HG03342 (cell line): ENCODE measurements around the gene FUT6.
"Not testable (repeated sequence)": the region's sequence is repeated elsewhere in the genome, so short reads cannot be mapped to it uniquely, and the experiment has no call there.

Experiments
- ATAC-seq: cut with Tn5 transposase; IDR thresholded peaks from one replicate; pipeline ENCODE4 v1.9.1; 2021; ENCODE audit warnings: mild to moderate bottlenecking, moderate library complexity; ENCODE audit not compliant: unreplicated experiment

The FUT6 gene, protein sequence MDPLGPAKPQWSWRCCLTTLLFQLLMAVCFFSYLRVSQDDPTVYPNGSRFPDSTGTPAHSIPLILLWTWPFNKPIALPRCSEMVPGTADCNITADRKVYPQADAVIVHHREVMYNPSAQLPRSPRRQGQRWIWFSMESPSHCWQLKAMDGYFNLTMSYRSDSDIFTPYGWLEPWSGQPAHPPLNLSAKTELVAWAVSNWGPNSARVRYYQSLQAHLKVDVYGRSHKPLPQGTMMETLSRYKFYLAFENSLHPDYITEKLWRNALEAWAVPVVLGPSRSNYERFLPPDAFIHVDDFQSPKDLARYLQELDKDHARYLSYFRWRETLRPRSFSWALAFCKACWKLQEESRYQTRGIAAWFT

DNA sequence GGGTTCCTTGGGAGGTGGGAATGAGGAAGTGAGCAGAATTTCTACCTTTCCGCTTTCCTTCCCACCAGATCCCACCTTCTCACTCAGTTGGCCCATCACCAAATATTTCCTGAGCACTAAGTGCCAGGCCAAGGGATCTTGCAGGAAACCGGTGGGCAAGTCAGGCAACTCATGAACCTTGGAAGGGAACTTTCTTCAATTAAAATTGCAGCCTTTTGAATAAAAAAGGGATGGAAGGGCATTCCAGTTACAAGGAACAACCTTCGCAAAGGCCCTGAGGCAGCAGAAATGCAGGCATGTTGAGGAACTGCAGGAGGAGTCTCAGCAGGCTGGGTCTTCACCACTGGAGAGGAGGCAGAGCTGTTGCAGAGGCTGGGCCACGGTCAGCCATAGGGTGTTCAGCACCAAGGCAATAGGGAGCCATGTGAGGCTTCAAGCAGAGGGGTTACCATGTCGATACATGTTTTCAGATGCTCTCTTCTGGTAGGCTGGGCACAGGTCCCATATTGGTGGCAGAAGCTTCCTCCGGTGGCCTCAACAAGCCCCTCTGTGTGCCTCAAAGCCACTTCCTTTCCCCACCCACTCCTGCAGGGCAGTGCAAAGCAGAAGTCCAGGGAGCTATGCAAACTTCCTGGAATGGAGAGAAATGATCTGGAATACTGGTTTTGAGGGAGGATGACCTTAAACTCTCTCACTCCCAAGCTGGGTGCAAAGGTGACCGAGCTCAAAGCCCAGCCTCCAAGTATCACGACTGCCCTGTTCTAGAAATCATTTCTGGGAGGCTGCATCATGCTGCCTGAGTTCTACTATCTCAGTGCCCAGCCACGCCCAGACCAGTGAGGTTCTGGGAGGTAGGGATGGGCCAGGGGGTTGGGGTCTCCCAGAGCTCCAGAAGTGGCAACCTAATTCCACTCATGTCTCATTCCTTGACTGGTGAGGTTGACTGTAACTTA is at the start of gene FUT6:
Gene FUT6 (minus strand): TSS at position 638 of the 953 bp plus-strand sequence. CDS start 7,135 bp downstream, outside the sequence.
- no peak for ATAC-seq

DNA sequence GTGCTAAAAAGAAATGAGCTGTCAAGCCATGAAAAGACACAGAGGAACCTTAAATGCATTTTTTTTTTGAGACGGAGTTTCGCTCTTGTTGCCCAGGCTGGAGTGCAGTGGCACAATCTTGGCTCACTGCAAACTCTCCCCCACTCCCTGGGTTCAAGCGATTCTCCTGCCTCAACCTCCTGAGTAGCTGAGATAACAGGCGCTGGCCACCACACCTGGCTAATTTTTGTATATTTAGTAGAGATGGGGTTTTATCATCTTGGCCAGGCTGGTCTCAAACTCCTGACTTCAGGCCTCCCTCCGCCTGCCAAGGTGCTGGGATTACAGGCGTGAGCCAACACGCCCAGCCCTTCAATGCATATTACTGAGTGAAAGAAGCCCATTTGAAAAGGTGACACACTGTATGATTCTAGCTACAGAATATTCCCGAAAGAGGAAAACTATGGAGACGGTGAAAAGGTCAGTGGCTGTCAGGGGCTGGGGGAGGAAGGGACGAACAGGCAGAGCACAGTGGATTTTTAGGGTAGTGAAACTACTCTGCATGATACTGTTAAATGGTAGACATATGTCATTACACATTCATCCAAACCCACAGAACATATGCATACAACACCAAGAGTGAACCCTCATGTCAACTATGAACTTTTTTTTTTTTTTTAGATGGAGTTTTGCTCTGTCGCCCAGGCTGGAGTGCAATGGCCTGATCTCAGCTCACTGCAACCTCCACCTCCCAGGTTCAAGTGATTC is 44.7 kb upstream of the FUT6 start:
- ATAC-seq: not testable (repeated sequence)

DNA sequence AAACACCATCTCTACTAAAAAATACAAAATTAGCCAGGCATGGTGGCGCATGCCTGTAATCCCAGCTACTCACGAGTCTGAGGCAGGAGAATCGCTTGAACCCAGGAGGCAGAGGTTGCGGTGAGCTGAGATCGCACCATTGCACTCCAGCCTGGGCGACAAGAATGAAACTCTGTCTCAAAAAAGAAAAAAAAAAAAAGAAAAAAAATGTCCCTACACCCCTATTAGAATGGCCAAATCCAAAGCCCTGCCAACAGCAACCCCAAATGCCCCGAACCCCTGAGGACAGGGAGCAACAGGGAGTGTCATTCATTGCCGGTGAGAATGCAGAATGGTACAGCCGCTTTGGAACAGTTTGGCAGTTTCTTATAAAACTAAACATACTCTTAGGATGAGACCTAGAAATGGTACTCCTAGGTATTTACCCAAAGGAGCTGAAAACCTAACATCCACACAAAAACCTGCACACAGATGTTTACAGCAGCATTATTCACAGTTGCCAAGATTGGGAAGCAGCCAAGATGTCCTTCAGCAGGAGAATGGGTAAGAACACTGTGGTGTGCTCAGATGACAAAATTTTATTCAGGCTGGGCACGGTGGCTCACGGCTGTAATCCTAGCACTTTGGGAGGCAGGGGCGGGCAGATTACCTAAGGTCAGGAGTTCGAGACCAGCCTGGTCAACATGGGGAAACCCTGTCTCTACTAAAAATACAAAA is 43.8 kb upstream of the FUT6 start:
- ATAC-seq: not testable (repeated sequence)

DNA sequence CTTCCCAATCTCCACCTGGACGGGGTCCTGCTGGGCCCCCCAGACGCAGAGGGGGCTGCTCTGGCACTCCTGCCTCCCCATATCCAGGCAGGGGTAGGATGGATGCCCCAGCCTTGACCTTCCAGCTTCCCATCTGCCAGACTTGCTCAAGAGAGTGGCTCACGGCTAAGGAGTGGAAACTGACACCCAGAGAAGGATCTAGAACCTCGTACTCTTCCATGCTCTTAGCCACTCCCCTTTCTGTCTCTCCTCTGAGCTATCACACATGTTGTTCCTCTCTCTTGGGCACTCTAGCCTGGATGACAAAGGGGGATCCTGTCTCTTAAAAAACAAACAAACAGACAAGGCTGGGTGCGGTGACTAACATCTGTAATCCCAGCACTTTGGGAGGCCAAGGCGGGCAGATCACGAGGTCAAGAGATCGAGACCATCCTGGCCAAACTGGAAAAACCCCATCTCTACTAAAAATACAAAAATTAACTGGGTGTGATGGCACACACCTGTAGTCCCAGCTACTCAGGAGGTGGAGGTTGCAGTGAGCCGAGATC is 43.0 kb upstream of the FUT6 start:
- ATAC-seq: no peak

DNA sequence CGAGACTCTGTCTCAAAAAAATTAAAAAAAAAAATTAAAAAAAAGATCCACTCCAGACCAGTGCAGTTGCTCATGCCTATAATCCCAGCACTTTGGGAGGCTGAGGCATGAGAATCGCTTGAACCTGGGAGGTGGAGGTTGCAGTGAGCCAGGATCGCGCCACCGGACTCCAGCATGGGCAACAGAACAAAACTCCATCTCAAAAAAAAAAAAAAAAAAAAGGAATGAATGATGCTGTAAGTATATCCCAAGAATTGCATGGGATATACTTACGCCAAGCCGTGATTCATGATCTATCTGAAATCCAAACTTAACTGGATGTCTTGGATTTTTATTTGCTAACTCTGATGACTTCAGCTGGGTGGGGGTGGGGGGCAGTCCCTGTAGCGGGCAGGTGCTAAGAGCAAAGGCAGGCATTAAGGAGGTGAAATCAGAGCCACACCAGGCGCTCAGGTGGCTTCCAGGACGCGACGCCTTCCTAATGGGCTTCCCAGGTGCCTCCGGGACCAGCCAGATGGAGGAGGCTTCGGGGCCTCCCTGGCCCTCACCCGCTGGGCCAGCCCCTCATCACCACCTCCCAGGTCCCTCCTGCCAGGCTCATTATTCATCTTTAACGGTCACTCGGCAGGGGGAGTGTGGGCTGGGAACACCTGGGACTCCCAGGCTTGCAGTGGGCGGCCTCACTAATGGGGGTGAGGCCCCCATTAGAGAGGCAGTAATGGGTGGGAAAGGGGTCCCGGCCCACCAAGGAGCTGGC is 42.2 kb upstream of the FUT6 start:
- no peak for ATAC-seq

DNA sequence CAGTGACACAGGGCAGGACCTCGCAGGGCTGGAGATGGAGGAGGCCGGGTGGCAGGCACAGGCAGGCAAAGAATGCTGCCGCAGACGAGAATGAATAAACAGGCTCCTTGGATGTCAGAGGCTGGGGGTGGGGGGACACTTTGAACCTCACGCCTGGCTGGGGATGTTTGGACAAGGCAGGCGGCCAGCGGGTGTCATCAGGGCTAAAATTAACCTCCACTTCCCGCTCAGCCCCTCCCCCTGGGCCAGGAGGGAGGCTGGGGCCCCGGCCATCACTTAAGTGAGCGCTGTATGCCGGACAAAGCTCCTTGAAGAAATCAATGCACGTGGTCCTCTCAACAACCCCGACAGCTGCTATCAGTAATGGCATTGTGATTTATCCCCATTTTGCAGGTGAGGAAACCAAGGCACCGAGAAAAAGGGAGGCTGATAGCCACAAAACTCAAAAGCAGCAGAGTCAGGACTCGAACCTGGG is 41.1 kb upstream of the FUT6 start:
- ATAC-seq: no peak

DNA sequence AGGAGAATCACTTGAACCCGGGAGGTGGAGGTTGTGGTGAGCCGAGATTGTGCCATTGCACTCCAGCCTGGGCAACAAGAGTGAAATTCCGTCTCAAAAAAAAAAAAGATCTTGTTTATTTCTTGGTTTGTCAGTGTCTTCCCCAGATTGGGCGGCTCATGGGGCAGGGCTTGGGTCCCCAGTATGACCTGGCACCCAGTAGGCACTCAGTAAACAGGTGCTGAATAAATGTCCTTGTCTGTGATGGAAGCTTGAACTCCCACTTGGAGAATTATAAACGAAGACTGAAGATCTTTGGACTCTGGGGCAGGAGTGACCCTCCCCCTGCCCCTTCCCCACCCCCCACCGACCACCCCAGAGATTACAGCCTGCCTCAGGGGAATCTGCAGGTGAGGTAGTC is 40.7 kb upstream of the FUT6 start:
- no peak for ATAC-seq

DNA sequence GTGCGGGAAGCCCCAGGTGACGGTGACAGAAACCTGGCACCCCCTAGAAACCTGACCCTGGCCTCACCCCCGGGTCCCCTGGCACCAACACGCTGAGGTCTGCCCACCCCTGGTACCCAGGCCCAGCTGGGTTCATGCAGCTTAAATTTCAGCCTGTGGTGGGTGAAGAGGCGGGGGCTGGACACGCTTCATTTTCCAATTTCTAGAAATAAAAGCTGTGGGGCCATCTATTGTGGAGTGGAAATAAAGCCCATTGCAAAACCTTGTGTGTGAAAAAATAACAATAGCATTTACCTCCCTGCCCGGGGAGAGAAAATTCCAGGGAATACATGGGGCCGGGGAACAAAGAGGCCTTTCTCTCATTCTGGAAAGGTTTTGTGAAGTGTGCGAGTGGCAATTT is 38.4 kb upstream of the FUT6 start:
- no peak for ATAC-seq

DNA sequence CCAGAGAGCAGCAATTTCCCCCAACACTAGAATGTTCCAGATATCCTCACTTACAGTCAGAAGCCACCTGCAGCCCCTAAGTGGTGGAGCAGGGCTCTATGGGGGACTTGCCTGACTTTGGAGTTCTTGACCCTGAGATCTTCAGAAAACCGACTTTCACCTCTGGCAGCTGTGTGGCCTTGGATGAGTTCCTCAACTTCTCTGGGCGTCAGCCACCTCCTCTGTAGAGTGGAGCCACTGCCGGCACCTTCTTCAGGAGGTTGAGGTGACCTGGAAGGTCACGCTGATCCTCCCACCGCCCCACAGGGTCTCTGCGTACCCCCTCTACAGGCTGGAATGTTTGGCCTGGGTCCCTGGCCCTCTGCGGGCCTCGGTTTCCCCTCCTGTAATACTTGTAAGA is 37.9 kb upstream of the FUT6 start:
- ATAC-seq: no peak

DNA sequence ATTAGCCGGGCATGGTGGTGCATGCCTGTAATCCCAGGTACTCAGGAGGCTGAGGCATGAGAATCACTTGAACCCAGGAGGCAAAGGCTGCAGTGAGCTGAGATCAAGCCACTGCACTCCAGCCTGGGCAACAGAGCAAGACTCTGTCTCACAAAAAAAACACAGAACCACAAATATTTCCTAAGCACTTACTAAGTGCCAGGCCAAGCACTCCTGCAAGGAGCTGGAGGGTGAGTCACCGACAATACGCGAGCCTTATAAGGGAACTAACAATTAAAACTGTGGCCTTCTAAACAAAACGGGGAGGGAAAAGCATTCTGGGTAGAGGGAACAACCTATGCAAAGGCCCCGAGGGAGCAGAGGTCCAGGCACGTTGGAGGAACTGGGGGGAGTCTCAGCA is 35.0 kb upstream of the FUT6 start:
- ATAC-seq: not testable (repeated sequence)

DNA sequence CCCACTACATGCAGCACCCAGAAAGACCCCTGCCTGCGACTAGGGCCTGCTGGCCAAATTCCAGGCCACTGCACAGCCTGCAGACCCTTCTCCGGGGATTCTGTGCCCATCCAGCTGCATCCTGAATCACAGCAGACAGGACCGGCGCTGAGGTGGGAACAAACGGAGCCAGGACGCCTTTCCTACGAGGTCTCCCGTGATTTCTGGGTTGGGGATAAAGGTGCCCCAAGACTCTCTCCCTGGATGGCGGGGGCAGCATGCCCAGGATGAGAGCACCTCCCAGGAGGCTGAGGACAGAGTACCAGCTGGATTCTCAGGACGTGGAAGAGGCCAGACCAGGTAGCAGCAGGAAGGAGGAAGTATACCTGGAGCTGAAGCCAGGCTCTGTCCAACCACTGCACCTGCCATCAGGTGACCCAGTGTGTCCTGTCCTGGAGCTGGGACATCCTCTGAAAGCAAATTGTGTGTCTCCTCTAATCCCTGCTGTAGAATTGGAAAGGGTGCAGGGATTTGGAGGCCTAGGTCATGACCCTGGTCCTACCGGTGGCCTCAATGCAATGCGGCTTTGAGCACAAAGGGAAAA is 34.2 kb upstream of the FUT6 start:
- no peak for ATAC-seq

DNA sequence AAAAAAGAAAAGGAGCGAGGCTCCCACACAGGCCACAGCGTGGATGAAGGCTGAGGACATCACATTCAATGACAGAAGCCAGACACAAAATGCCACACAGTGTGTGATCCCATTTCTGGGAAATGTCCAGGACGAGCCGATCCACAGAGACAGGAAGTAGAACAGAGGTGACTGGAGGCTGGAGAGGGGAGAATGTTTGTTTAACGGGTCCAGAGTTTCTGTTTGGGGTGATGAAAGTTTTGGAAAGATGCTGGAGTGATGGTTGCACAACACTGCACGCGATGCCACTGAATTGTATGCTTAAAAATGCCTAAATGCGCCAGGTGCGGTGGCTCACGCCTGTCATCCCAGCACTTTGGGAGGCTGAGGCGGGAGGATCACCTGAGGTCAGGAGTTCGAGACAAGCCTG is 31.5 kb upstream of the FUT6 start:
- ATAC-seq: no peak

DNA sequence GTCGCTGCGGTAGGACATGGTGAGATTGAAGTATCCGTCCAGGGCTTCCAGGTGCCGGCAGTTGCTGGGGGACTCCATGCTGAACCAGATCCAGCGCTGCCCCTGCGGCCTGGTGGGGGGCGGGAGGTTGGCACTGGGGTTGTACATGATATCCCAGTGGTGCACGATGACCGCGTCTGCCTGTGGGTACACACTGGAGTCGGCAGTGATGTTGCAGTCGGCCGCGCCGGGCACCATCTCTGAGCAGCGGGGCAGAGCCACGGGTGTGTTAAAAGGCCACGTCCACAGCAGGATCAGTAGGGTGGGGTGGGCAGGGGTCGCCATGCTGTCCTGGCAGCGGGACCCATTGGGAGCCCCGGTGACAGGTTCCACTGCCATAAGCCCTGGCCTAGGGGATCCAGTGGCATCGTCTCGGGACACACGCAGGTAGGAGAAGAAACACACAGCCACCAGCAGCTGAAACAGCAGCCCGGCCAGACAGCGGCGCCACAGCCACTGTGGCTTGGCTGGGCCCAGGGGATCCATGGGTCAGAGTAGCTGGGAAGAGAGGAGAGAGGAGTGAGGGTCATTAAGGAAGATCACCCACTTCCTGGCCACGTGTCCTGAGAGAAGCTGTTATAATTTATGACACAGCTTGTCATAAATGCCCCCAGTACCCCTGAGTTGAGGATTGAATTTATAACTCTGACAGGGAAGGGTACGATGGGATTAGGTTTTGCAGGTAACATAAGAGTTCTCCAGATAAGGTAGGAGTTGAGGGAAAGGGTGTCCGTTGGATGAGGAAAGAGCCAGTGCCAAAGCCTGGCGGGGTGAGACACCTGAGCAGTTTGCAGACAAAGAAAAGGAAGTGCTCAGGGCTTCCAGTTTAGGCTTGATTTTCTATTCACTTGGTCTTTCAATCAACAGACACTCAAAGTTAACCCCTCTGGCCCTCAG is 28.0 kb upstream of the FUT6 start:
- ATAC-seq: no peak

DNA sequence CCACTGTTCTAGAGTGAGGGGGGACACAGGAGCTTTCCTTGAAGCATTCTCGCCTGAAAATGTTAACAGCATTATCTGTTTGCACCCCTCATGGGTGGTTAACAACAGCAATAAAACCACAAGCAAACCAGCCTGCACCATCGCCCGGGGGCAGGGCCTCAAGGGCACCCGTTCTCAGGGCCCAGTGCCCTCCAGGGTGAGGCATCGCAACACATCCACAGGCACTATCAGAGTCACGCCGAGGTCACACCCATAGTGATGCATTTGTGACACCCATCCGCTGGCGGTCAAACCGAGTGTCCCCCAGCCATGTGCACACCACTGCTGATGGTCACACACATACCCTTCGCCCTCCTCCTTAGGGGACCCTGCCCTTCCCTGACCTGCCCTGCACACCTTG is 26.3 kb upstream of the FUT6 start:
- ATAC-seq: no peak

DNA sequence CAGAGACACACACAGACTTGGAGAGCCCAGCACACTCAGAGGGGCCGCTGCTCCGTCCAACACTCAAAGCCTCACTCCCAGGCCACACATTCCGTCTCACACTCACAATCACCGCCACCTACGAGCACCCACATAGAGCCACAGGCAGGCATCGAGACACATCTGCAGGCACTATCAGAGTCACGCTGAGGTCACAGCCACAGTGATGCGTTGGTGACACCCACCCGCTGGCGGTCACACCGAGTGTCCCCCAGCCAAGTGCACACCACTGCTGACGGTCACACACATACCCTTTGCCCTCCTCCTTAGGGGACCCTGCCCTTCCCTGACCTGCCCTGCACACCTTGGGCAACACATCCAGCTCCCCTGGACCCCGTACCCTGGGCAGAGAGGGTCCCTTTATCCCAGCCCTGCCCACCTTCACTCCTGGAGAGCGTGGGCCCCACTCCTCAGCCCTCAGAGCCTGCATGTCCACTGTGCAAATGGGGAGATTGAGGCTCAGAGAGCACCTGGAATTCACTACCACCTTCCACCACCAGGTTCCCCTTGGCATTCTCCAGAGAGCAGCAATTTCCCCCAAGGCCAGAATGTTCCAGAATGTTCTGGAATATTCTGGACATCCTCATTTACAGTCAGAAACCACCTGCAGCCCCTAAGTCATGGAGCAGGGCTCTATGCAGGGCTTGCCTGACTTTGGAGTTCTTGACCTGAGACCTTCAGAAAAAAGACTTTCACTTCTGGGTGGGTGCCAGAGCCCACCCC is 25.4 kb upstream of the FUT6 start:
- ATAC-seq: no peak

DNA sequence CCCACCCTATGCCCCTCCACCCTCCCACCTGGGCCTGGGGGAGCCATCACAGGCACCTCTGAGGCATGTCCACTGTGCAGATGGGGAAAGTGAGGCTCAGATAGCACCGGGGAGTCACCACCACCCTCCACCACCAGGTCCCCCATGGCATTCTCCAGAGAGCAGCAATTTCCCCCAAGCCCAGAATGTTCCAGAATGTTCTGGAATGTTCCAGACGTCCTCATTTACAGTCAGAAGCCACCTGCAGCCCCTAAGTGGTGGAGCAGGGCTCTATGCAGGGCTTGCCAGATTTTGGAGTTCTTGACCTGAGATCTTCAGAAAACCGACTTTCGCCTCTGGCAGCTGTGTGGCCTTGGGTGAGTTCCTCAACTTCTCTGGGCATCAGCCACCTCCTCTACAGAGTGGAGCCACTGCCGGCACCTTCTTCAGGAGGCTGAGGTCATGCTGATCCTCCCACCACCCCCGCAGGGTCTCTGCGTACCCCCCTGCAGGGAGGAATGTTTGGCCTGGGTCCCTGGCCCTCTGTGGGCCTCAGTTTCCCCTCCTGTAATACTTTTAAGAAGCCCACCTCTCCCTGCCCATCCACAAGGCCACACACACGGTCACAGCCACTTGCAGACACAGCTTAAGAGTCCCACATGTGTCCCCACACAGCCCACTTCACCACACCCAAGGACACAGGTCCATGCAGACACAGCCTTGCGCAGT is 24.7 kb upstream of the FUT6 start:
- no peak for ATAC-seq
